ENCODE data around the gene LAMA5. TPM values are rescaled to one million over a fixed set of nuclear protein-coding genes. Genes with fewer than 3 reads are reported as not detected.

Gene LAMA5
- total RNA-seq, 2 donors from 2014 or later, result 315 to 369 TPM

DNA sequence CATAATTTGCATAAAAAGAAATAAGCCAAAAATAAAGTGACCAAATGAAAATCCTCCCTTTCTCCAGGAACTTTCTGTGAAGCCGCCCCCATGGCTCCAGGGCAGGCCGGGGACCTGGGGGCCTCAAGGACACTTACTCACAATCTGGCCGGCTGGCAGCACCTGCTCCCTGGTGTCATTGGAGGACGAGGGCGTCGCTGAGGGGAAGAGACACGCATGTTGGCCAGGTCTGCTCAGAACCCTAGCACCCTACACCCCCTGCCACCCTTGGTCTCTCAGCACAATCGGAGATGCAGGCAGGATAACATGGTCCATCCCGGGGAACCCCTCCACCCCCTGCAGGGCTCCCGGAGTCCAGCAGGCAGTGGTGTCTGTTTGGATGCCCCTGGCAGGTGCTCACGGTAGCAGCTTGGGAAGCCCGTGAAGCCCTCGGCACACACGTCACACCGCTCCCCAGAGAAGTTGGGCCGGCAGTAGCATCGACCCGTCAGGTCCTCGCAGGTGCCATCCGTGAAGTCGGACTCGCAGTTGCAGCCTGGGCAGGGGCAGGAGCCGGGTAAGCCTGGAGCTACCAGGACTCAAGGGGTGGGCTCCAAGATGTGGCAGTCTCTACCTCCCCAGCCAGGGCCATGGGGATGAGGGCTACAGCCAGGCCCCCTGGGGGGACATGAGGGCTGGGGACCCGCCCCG is 21.3 kb downstream of the LAMA5 start:
- Histone ChIP-seq H3K27ac (ENCODE audit: low read depth, low read length) (no peak overlapping the region), H3K27me3 (ENCODE audit: control insufficient read depth, insufficient read depth, low read length, poor library complexity, severe bottlenecking) (no peaks in the 10 kb centered on the region), H3K4me3 (ENCODE audit: low read length) (no peak overlapping the region), H3K9me3 (ENCODE audit: control insufficient read depth, low read length) (peaks cover 9% of the 10 kb centered on the region), H3K36me3 (ENCODE audit: control insufficient read depth, insufficient read depth, low read length) (peaks cover 81% of the 10 kb centered on the region), H3K9ac (ENCODE audit: extremely low read depth, low read length, poor library complexity, severe bottlenecking) (no peak overlapping the region), H3K4me1 (ENCODE audit: control insufficient read depth, insufficient read depth, low read length) (no peaks in the 10 kb centered on the region)
- 88 to 91% methylated on average over 15 to 25 of the region's 25 CpGs for whole genome bisulfite sequencing, 2 experiments (ENCODE audit: insufficient coverage in 1 of 2, insufficient read length in 1 of 2)
- H3K4me3 Mint-ChIP-seq, result no peak overlapping the region
- peaks cover 14% of the 10 kb centered on the region for H3K9me3 Mint-ChIP-seq
- H3K36me3 Mint-ChIP-seq (ENCODE audit: low read depth), result peaks cover 72% of the 10 kb centered on the region
- no peaks in the 10 kb centered on the region for H3K4me1 Mint-ChIP-seq
- DNase-seq, result no peak
- H3K27me3 Mint-ChIP-seq (ENCODE audit: insufficient read depth), result no peaks in the 10 kb centered on the region
- no peak overlapping the region for H3K27ac Mint-ChIP-seq
- TF ChIP-seq, protein P1, sequence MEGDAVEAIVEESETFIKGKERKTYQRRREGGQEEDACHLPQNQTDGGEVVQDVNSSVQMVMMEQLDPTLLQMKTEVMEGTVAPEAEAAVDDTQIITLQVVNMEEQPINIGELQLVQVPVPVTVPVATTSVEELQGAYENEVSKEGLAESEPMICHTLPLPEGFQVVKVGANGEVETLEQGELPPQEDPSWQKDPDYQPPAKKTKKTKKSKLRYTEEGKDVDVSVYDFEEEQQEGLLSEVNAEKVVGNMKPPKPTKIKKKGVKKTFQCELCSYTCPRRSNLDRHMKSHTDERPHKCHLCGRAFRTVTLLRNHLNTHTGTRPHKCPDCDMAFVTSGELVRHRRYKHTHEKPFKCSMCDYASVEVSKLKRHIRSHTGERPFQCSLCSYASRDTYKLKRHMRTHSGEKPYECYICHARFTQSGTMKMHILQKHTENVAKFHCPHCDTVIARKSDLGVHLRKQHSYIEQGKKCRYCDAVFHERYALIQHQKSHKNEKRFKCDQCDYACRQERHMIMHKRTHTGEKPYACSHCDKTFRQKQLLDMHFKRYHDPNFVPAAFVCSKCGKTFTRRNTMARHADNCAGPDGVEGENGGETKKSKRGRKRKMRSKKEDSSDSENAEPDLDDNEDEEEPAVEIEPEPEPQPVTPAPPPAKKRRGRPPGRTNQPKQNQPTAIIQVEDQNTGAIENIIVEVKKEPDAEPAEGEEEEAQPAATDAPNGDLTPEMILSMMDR (conservative IDR thresholded peaks at IDR 0.05), result no peak

DNA sequence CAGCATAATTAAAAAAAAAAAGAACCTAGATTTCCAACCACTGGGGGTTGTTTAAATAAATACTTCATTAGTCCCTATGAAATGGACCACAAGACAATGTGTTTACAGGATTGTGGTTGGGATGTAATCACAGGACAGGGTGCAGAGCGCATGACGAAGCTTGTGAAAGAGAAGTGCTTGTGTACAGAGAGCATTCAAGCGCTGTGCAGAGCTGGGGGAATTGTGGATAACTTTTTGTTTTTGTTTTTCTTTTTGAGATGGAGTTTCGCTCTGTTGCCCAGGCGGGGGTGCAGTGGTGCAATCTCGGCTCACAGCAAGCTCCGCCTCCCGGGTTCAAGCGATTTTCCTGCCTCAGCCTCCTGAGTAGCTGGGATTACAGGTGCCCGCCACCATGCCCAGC is 22.3 kb downstream of the LAMA5 start:
- no peak for DNase-seq
- Mint-ChIP-seq H3K4me1 (no peaks in the 10 kb centered on the region), H3K9me3 (peaks cover 11% of the 10 kb centered on the region), H3K27me3 (ENCODE audit: insufficient read depth) (no peaks in the 10 kb centered on the region), H3K27ac (no peak overlapping the region), H3K36me3 (ENCODE audit: low read depth) (peaks cover 67% of the 10 kb centered on the region), H3K4me3 (no peak overlapping the region)
- Histone ChIP-seq H3K36me3 (ENCODE audit: control insufficient read depth, insufficient read depth, low read length) (peaks cover 78% of the 10 kb centered on the region), H3K27me3 (ENCODE audit: control insufficient read depth, insufficient read depth, low read length, poor library complexity, severe bottlenecking) (no peaks in the 10 kb centered on the region), H3K9ac (ENCODE audit: extremely low read depth, low read length, poor library complexity, severe bottlenecking) (no peak overlapping the region), H3K27ac (ENCODE audit: low read depth, low read length) (no peak overlapping the region), H3K4me3 (ENCODE audit: low read length) (no peak overlapping the region), H3K4me1 (ENCODE audit: control insufficient read depth, insufficient read depth, low read length) (no peaks in the 10 kb centered on the region), H3K9me3 (ENCODE audit: control insufficient read depth, low read length) (peaks cover 4% of the 10 kb centered on the region)
- WGBS, 2 experiments (ENCODE audit: insufficient coverage in 1 of 2, insufficient read length in 1 of 2), result 96 to 97% methylated on average over 5 to 10 of the region's 10 CpGs
- TF ChIP-seq, protein P1 (conservative IDR thresholded peaks at IDR 0.05), result no peak

DNA sequence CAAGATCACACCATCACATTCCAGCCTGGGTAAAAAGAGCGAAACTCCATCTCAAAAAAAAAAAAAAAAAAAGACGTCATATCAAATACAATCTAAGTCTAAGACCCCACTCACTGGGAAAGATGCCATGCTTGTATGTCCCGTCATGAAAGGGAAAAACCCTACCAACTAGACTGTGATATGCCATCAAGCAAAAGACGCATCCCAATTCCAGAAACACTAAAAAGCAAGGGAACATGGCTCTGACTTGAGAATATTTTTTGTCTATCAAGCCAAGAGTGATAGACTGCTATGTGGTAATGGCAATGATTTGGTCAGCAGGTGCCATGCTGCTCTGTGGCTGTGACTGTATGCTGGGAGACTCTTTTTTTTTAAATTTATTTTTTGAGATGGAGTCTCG is 23.0 kb downstream of the LAMA5 start:
- 95 to 98% methylated on average over 3 of the region's 5 CpGs for WGBS, 2 experiments (ENCODE audit: insufficient coverage in 1 of 2, insufficient read length in 1 of 2)
- H3K9ac ChIP-seq (ENCODE audit: extremely low read depth, low read length, poor library complexity, severe bottlenecking), result no peak overlapping the region
- Mint-ChIP-seq H3K27me3 (ENCODE audit: insufficient read depth) (no peaks in the 10 kb centered on the region), H3K36me3 (ENCODE audit: low read depth) (peaks cover 67% of the 10 kb centered on the region), H3K4me1 (no peaks in the 10 kb centered on the region), H3K4me3 (no peak overlapping the region), H3K9me3 (peaks cover 6% of the 10 kb centered on the region), H3K27ac (no peak overlapping the region)
- no peaks in the 10 kb centered on the region for H3K4me1 ChIP-seq (ENCODE audit: control insufficient read depth, insufficient read depth, low read length)
- H3K27ac ChIP-seq (ENCODE audit: low read depth, low read length), result no peak overlapping the region
- H3K36me3 ChIP-seq (ENCODE audit: control insufficient read depth, insufficient read depth, low read length), result peaks cover 81% of the 10 kb centered on the region
- TF ChIP-seq, protein P1 (conservative IDR thresholded peaks at IDR 0.05), result no peak
- H3K4me3 ChIP-seq (ENCODE audit: low read length), result no peak overlapping the region
- no peaks in the 10 kb centered on the region for H3K27me3 ChIP-seq (ENCODE audit: control insufficient read depth, insufficient read depth, low read length, poor library complexity, severe bottlenecking)
- peaks cover 4% of the 10 kb centered on the region for H3K9me3 ChIP-seq (ENCODE audit: control insufficient read depth, low read length)
- DNase-seq, result no peak

Data from endodermal cell (in vitro differentiated cells).